Neuron (in vitro differentiated cells): ENCODE results near the gene LUZP2.

Source experiments
- H2AFZ ChIP-seq: one replicate; pipeline ENCODE4 v1.6.1; 2013; ENCODE audit warnings: low read depth, mild to moderate bottlenecking, inconsistent platforms, low read length, moderate library complexity
- H3K27me3 ChIP-seq: one replicate; pipeline ENCODE4 v1.6.1; 2013; ENCODE audit warnings: low read length; ENCODE audit not compliant: insufficient read depth
- H3K36me3 ChIP-seq: one replicate; pipeline ENCODE4 v1.6.1; 2013; ENCODE audit warnings: low read length; ENCODE audit not compliant: insufficient read depth
- H3K4me1 ChIP-seq: one replicate; pipeline ENCODE4 v1.6.1; 2013; ENCODE audit warnings: low read length; ENCODE audit not compliant: insufficient read depth
- H3K4me3 ChIP-seq: 2 replicates; pipeline ENCODE4 v1.5.1; 2013; ENCODE audit warnings: mild to moderate bottlenecking, low read length, moderate library complexity
- H3K9me3 ChIP-seq: one replicate; pipeline ENCODE4 v1.6.1; 2013; ENCODE audit warnings: low read length

The LUZP2 gene

DNA sequence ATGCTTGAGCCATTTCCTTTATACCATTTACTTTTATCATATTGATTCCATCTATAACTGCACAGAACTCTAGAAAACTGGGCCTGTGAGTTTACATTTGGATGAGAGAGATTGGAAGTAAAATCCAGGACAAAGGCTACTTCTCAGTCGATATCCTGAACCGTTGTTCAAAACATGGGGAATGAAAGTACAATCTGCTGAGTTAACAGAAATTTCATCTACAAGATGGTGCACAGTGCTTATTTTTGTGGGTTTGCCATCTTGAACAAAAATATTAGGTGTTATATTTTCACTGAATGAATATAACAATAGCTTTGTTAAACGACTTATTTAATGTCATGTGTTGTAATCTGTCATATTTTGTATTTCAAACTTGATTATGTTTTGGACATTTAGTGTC lies 622.6 kb downstream of the LUZP2 start:
- Histone ChIP-seq H3K4me3 (no peak overlapping the region), H2AFZ (no peak overlapping the region), H3K9me3 (no peaks in the 10 kb centered on the region), H3K4me1 (no peaks in the 10 kb centered on the region), H3K27me3 (no peaks in the 10 kb centered on the region), H3K36me3 (no peaks in the 10 kb centered on the region)
